B cell (primary cell): ENCODE measurements around the gene PRKCA. TPM values are rescaled to one million over a fixed set of nuclear protein-coding genes. Genes with fewer than 3 reads are reported as not detected.

Source experiments
- ATAC-seq: fragments of 200-7000 bp; cut with Tn5 transposase; one replicate; pipeline ENCODE4 v1.10.0; 2021; ENCODE audit warnings: low read depth, mild to moderate bottlenecking, moderate number of reproducible peaks, moderate library complexity
- CTCF ChIA-PET: fragments of 350-600 bp; sonication (Branson Sonifier 250); formaldehyde crosslinking; loops from one replicate; lab custom pipeline; 2021; ENCODE audit warnings: antibody characterized with exemption, inconsistent platforms; lab: Charles Lee
- POLR2A ChIA-PET: fragments of 350-600 bp; sonication (Branson Sonifier 250); formaldehyde crosslinking; loops from one replicate; lab custom pipeline; 2021; ENCODE audit warnings: antibody characterized with exemption; lab: Charles Lee
- DNase-seq: peaks from one replicate; pipeline ENCODE4 v3.0.0; 2013
- H2AFZ ChIP-seq: 2 replicates; pipeline ENCODE4 v1.6.1; 2012; ENCODE audit warnings: mild to moderate bottlenecking, low read depth, low read length; ENCODE audit not compliant: insufficient read depth, poor library complexity, severe bottlenecking
- H3K27ac ChIP-seq, 2 donors: 1 replicate in 1 of 2; 2 replicates in 1 of 2; pipeline ENCODE4 v1.5.1; 2012 to 2013; ENCODE audit warnings: low read length in 2 of 2, mild to moderate bottlenecking in 2 of 2, moderate library complexity in 1 of 2
- H3K27me3 ChIP-seq, 4 experiments: fragments of 200-600 bp in 1 of 4; sonication (generic) in 1 of 4; replicated peaks in 1 of 4; 1 replicate in 2 of 4; 2 replicates in 2 of 4; pipeline versions ENCODE4 v1.6.1 to v1.7.0; 2013 to 2016; ENCODE audit warnings: low read length in 3 of 4, mild to moderate bottlenecking in 2 of 4, mixed read lengths in 1 of 4, moderate library complexity in 1 of 4; ENCODE audit not compliant: insufficient read depth in 4 of 4, control insufficient read depth in 3 of 4; ENCODE audit errors: control extremely low read depth in 1 of 4
- H3K36me3 ChIP-seq, 2 experiments: replicated peaks in 1 of 2; 1 replicate in 1 of 2; 2 replicates in 1 of 2; pipeline versions ENCODE4 v1.6.1 to v1.7.1; 2013; ENCODE audit warnings: low read length in 1 of 2; ENCODE audit not compliant: insufficient read depth in 2 of 2, control insufficient read depth in 1 of 2; ENCODE audit errors: control extremely low read depth in 1 of 2, extremely low read depth in 1 of 2
- H3K4me1 ChIP-seq, 2 donors: fragments of 200-600 bp in 1 of 2; sonication (generic) in 1 of 2; 1 replicate in 1 of 2; 2 replicates in 1 of 2; pipeline versions ENCODE4 v1.5.1 to v1.6.1; 2013 to 2017; ENCODE audit warnings: low read length in 2 of 2; ENCODE audit not compliant: control insufficient read depth in 2 of 2, insufficient read depth in 2 of 2
- H3K4me2 ChIP-seq: replicated peaks from 2 replicates; pipeline ENCODE3; 2012; ENCODE audit warnings: mild to moderate bottlenecking, low read depth, low read length; ENCODE audit not compliant: poor library complexity, severe bottlenecking
- H3K4me3 ChIP-seq, 5 experiments: fragments of 200-600 bp in 1 of 5; sonication (generic) in 1 of 5; 1 replicate in 3 of 5; 2 replicates in 2 of 5; pipeline versions ENCODE4 v1.5.1 to v1.7.0; 2011 to 2016; ENCODE audit warnings: low read length in 4 of 5, mild to moderate bottlenecking in 4 of 5, low read depth in 2 of 5, control low read depth in 1 of 5, moderate library complexity in 1 of 5; ENCODE audit not compliant: insufficient read depth in 1 of 5; ENCODE audit errors: control extremely low read depth in 1 of 5, extremely low read depth in 1 of 5
- H3K79me2 ChIP-seq: fragments of 200-600 bp; sonication (generic); one replicate; pipeline ENCODE4 v1.6.0; 2016; ENCODE audit warnings: low read length; ENCODE audit not compliant: control insufficient read depth, insufficient read depth
- H3K9ac ChIP-seq: fragments of 200-600 bp; sonication (generic); 2 replicates; pipeline ENCODE4 v1.6.1; 2017; ENCODE audit warnings: mild to moderate bottlenecking, low read length, moderate library complexity
- H3K9me3 ChIP-seq, 3 donors: one replicate each; pipeline versions ENCODE4 v1.6.1 to v1.7.1; 2013; ENCODE audit warnings: low read length in 2 of 3; ENCODE audit not compliant: control insufficient read depth in 2 of 3, insufficient read depth in 1 of 3; ENCODE audit errors: control extremely low read depth in 1 of 3
- H4K20me1 ChIP-seq: 2 replicates; pipeline ENCODE4 v1.6.0; 2012; ENCODE audit warnings: mild to moderate bottlenecking, low read length; ENCODE audit not compliant: insufficient read depth, control insufficient read depth, poor library complexity, severe bottlenecking
- H3K27ac Mint-ChIP-seq: one replicate; pipeline ENCODE4 v1.8.0; 2021; ENCODE audit warnings: mixed read lengths
- H3K27me3 Mint-ChIP-seq: one replicate; pipeline ENCODE4 v1.8.0; 2021; ENCODE audit warnings: mixed read lengths
- H3K4me1 Mint-ChIP-seq: one replicate; pipeline ENCODE4 v1.8.0; 2021; ENCODE audit warnings: mixed read lengths
- H3K4me3 Mint-ChIP-seq: one replicate; pipeline ENCODE4 v1.8.0; 2021; ENCODE audit warnings: mixed read lengths
- H3K9me3 Mint-ChIP-seq: one replicate; pipeline ENCODE4 v1.8.0; 2022; ENCODE audit warnings: mixed read lengths; ENCODE audit not compliant: insufficient read depth
- EZH2 ChIP-seq: IDR thresholded peaks from 2 replicates; pipeline ENCODE4 v1.6.1; 2012; ENCODE audit warnings: borderline replicate concordance, low read depth, mild to moderate bottlenecking, moderate library complexity, low read length; ENCODE audit not compliant: insufficient read depth, poor library complexity, severe bottlenecking
- WGBS: methylation state at CpG from one replicate; pipeline ENCODE4 v1.1.5; 2013; ENCODE audit warnings: missing lambda C conversion rate; ENCODE audit not compliant: insufficient coverage; 5-methylcytosine and 5-hydroxymethylcytosine counted together
- intact Hi-C: fragments of 100-400 bp; cut with micrococcal nuclease; formaldehyde crosslinking; loops from one replicate; pipeline ENCODE4 v1.10.0; 2022
- polyA plus RNA-seq: library from polyadenylated mRNA; depleted of rRNA; stranded (reverse); fragments of >200 nt; gene quantifications from 2 replicates; pipeline ENCODE4 v1.2.3, GENCODE V29; 2012
- total RNA-seq, 2 donors: library from RNA; stranded (reverse); fragments of 120-200 nt in 1 of 2; gene quantifications; 1 replicate in 1 of 2; 2 replicates in 1 of 2; pipeline versions ENCODE4 v1.2.3 to v1.2.4, GENCODE V29; 2013 to 2022
- TF ChIP-seq, protein P1 (sequence below): fragments of 200-600 bp; IDR thresholded peaks from one replicate; pipeline ENCODE4 v1.8.0; 2022; ENCODE audit warnings: antibody characterized with exemption, mild to moderate bottlenecking

PRKCA gene
- total and polyA plus RNA-seq, 2 donors (not counting 1 experiment from before 2014, with no cell fraction given), result 0.33 to 7.7 TPM

- intact Hi-C loops, result no loop called here
- H3K27me3 ChIP-seq, result no peaks in the 10 kb centered on the region
- Mint-ChIP-seq H3K27me3 (peaks cover 3% of the 10 kb centered on the region), H3K27ac (no peak overlapping the region), H3K4me1 (no peaks in the 10 kb centered on the region), H3K4me3 (no peak overlapping the region), H3K9me3 (no peaks in the 10 kb centered on the region)
- WGBS, result 69% methylated on average over 6 of the region's 18 CpGs
- no peaks in the 10 kb centered on the region for H3K36me3 ChIP-seq
- H2AFZ ChIP-seq, result no peak overlapping the region
- no peak overlapping the region for H3K4me3 ChIP-seq
- no peak overlapping the region for H3K4me2 ChIP-seq
- no peaks in the 10 kb centered on the region for H3K4me1 ChIP-seq
- no peak for TF ChIP-seq EZH2
- TF ChIP-seq, protein P1, sequence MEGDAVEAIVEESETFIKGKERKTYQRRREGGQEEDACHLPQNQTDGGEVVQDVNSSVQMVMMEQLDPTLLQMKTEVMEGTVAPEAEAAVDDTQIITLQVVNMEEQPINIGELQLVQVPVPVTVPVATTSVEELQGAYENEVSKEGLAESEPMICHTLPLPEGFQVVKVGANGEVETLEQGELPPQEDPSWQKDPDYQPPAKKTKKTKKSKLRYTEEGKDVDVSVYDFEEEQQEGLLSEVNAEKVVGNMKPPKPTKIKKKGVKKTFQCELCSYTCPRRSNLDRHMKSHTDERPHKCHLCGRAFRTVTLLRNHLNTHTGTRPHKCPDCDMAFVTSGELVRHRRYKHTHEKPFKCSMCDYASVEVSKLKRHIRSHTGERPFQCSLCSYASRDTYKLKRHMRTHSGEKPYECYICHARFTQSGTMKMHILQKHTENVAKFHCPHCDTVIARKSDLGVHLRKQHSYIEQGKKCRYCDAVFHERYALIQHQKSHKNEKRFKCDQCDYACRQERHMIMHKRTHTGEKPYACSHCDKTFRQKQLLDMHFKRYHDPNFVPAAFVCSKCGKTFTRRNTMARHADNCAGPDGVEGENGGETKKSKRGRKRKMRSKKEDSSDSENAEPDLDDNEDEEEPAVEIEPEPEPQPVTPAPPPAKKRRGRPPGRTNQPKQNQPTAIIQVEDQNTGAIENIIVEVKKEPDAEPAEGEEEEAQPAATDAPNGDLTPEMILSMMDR, result no peak
- no peak overlapping the region for H3K9ac ChIP-seq
- no peak overlapping the region for H3K27ac ChIP-seq
- ATAC-seq, result no peak
- H3K9me3 ChIP-seq, result no peaks in the 10 kb centered on the region
- CTCF ChIA-PET, result no interaction called here
- POLR2A ChIA-PET, result no interaction called here
- no peak for DNase-seq
- H4K20me1 ChIP-seq, result no peaks in the 10 kb centered on the region
- no peaks in the 10 kb centered on the region for H3K79me2 ChIP-seq
Measured at GRCh38 chr17:66755101-66755943, 452.9 kb downstream of the PRKCA start.

GRCh38 chr17:66755944-66756290, 453.5 kb downstream of the PRKCA start:
- Histone ChIP-seq H4K20me1 (no peaks in the 10 kb centered on the region), H3K27ac (no peak overlapping the region), H3K27me3 (no peaks in the 10 kb centered on the region), H3K36me3 (no peaks in the 10 kb centered on the region), H3K79me2 (no peaks in the 10 kb centered on the region), H3K9ac (no peak overlapping the region), H2AFZ (no peak overlapping the region), H3K4me2 (no peak overlapping the region), H3K4me1 (no peaks in the 10 kb centered on the region), H3K4me3 (no peak overlapping the region), H3K9me3 (no peaks in the 10 kb centered on the region)
- H3K9me3 Mint-ChIP-seq, result no peaks in the 10 kb centered on the region
- H3K4me3 Mint-ChIP-seq, result no peak overlapping the region
- TF ChIP-seq, protein P1, result no peak
- no peak for TF ChIP-seq EZH2
- WGBS, result 100% methylated on average over 5 of the region's 10 CpGs
- no peak for ATAC-seq
- CTCF ChIA-PET, result no interaction called here
- no peak for DNase-seq
- POLR2A ChIA-PET, result no interaction called here
- no peaks in the 10 kb centered on the region for H3K4me1 Mint-ChIP-seq
- no peak overlapping the region for H3K27ac Mint-ChIP-seq
- H3K27me3 Mint-ChIP-seq, result peaks cover 3% of the 10 kb centered on the region
- intact Hi-C loops, result no loop called here
